PFSK-1 (cell line): Measurements from ENCODE around the gene SLC4A8.

Source experiments
- POLR2AphosphoS5 ChIP-seq: IDR thresholded peaks from 2 replicates; pipeline ENCODE4 v1.6.1; 2012; ENCODE audit warnings: low read depth, mild to moderate bottlenecking, control low read depth, low read length, moderate library complexity
- TF ChIP-seq, protein P1 (sequence below), 2 experiments: IDR thresholded peaks; 2 replicates each; pipeline versions ENCODE4 v1.6.1 to v1.8.0; 2011 to 2012; ENCODE audit warnings: low read depth in 2 of 2, low read length in 2 of 2, control low read depth in 1 of 2, inconsistent platforms in 1 of 2, mild to moderate bottlenecking in 1 of 2, moderate library complexity in 1 of 2; ENCODE audit not compliant: insufficient read depth in 1 of 2

DNA sequence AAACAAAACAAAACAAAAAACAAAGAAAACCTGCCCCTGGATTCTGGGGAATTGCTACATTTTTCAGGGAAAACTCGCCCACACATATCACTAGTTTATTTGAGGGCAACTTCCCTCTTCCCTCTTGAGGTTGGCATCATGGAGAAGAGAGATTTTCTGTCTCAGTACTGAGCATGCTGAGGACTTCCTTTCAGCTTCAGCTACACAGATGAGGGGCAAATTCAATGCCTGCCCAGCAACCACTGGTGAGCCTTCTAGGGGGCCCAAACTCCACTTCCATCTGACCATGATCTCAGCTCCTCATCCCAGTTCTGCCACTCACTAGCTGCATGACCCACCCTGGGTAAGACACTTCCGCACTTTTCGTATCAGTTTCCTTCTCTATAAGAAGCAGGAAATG is 103.3 kb downstream of the SLC4A8 start:
- no peak for TF ChIP-seq POLR2AphosphoS5
- TF ChIP-seq, protein P1, sequence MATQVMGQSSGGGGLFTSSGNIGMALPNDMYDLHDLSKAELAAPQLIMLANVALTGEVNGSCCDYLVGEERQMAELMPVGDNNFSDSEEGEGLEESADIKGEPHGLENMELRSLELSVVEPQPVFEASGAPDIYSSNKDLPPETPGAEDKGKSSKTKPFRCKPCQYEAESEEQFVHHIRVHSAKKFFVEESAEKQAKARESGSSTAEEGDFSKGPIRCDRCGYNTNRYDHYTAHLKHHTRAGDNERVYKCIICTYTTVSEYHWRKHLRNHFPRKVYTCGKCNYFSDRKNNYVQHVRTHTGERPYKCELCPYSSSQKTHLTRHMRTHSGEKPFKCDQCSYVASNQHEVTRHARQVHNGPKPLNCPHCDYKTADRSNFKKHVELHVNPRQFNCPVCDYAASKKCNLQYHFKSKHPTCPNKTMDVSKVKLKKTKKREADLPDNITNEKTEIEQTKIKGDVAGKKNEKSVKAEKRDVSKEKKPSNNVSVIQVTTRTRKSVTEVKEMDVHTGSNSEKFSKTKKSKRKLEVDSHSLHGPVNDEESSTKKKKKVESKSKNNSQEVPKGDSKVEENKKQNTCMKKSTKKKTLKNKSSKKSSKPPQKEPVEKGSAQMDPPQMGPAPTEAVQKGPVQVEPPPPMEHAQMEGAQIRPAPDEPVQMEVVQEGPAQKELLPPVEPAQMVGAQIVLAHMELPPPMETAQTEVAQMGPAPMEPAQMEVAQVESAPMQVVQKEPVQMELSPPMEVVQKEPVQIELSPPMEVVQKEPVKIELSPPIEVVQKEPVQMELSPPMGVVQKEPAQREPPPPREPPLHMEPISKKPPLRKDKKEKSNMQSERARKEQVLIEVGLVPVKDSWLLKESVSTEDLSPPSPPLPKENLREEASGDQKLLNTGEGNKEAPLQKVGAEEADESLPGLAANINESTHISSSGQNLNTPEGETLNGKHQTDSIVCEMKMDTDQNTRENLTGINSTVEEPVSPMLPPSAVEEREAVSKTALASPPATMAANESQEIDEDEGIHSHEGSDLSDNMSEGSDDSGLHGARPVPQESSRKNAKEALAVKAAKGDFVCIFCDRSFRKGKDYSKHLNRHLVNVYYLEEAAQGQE (IDR thresholded peaks at IDR 0.05; ENCODE audit: insufficient read depth in 1 of 2, low read depth in 2 of 2, low read length in 2 of 2) = no peak
